Astrocyte of the cerebellum (primary cell): Measurements from ENCODE around the gene ALG12.

ENCODE experiments used
- DNase-seq: peaks from one replicate; pipeline ENCODE4 v3.0.0-alpha.2; 2011; ENCODE audit warnings: low read depth
- H3K4me3 ChIP-seq: 2 replicates; pipeline ENCODE4 v1.5.1; 2011; ENCODE audit warnings: mild to moderate bottlenecking, low read depth, low read length, moderate library complexity
- in situ Hi-C: cut with HindIII; loops from 2 replicates; pipeline ENCODE4 v1.10.0; 2017; ENCODE audit warnings: low sequenced_read_pairs
- TF ChIP-seq, protein P1 (sequence below): IDR thresholded peaks from 2 replicates; pipeline ENCODE4 v1.5.1; 2012; ENCODE audit warnings: low read length, low read depth, moderate library complexity, mild to moderate bottlenecking; ENCODE audit errors: missing control alignments

The ALG12 gene

DNA sequence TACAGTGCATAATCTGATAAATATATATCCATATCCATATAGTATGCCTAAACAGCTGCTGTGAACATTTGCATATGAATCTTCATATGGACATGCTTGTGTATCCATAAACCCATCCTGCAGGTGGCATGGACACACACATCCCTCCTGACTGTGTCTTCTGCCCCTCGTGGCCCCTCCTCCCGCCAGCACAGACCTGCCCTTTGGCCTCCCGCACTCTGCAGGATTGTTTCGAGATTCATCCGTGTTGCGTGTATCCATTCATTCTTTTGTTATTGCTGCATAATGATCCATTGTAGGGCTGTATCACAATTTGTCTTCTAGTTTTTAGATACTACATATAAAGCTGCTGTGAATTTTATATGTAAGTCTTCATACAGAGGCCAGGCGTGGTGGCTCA, 40.6 kb downstream of the ALG12 start:
- TF ChIP-seq, protein P1, sequence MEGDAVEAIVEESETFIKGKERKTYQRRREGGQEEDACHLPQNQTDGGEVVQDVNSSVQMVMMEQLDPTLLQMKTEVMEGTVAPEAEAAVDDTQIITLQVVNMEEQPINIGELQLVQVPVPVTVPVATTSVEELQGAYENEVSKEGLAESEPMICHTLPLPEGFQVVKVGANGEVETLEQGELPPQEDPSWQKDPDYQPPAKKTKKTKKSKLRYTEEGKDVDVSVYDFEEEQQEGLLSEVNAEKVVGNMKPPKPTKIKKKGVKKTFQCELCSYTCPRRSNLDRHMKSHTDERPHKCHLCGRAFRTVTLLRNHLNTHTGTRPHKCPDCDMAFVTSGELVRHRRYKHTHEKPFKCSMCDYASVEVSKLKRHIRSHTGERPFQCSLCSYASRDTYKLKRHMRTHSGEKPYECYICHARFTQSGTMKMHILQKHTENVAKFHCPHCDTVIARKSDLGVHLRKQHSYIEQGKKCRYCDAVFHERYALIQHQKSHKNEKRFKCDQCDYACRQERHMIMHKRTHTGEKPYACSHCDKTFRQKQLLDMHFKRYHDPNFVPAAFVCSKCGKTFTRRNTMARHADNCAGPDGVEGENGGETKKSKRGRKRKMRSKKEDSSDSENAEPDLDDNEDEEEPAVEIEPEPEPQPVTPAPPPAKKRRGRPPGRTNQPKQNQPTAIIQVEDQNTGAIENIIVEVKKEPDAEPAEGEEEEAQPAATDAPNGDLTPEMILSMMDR: no peak
- in situ Hi-C loops: no loop called here
- no peak overlapping the region for H3K4me3 ChIP-seq
- no peak for DNase-seq

DNA sequence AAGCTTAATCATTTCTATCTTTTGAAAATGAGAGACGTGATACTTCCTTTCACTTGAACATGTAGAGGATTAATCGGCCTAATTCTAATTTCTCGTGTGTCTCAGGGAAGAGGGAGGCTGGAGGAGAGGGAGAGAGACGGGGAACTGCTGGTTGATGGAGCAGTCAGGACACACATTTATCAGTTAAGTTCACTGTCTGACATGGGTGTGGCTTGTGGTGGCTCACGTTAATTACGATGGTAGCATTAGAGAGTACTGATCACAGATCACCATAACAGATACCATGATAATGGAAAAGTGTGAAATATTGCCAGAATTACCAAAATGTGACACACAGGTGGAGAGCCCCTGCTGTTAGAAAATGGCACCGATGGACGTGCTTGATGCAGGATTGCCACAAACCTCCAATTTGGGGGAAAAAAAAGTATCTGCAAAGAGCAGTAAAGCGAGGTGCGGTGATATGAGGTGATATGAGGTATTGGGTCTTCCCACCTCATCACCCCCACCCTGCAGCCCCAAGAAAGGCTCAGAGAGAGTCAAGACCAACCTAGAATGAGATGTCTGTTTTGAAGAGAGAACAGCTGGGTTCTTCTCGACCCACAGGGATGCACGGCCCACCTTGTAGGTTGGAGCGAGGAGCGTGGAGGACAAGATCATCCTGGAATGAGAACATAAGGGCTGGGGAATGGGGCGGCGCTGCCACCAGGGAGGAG, 44.9 kb downstream of the ALG12 start:
- no peak overlapping the region for H3K4me3 ChIP-seq
- TF ChIP-seq, protein P1: no peak
- in situ Hi-C loops: loop anchor here (5.0 kb wide), 1 partner anchor 44 kb away; the partner anchor contains the start of genes ALG12 and CRELD2
- DNase-seq: no peak

DNA sequence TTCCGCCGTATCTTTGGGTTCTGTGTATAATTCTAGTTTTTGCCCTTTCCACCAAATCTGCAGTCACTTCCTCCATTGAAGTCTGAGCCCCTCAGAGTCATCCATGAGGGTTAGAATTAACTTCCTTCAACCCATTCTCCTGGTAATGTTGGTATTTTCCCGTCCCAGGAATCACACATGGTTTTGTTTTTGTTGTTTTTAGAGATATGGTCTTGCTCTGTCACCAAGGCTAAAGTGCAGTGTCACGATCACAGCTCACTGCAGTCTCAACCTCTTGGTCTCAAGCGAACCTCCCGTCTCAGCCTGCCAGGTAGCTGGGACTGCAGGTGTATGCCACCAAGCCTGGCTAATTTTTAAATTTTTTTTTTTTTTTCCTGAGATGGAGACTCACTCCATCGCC, 45.9 kb downstream of the ALG12 start:
- TF ChIP-seq, protein P1: no peak
- DNase-seq: no peak
- no peak overlapping the region for H3K4me3 ChIP-seq
- in situ Hi-C loops: loop anchor here (5.0 kb wide), 1 partner anchor 45 kb away; the partner anchor contains the start of genes ALG12 and CRELD2

DNA sequence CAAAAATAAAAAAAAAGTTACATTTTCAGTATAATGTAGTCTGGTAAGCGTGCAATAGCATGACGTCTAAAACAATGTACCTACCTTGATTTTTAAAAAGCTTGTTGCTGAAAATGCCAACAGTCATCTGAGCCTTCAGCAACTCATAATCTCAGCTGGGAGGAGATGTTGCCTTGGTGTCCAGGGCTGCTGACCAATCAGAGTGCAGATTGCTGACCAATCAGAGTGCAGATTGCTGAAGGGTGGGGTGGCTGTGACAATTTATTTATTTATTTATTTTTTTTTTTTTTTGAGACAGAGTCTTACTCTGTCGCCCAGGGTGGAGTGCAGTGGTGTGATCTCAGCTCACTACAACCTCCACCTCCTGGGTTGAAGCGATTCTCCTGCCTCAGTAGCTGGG, 46.8 kb downstream of the ALG12 start:
- DNase-seq: no peak
- in situ Hi-C loops: loop anchor here (5.0 kb wide), 1 partner anchor 46 kb away; the partner anchor contains the start of genes ALG12 and CRELD2
- TF ChIP-seq, protein P1: no peak
- H3K4me3 ChIP-seq: no peak overlapping the region

DNA sequence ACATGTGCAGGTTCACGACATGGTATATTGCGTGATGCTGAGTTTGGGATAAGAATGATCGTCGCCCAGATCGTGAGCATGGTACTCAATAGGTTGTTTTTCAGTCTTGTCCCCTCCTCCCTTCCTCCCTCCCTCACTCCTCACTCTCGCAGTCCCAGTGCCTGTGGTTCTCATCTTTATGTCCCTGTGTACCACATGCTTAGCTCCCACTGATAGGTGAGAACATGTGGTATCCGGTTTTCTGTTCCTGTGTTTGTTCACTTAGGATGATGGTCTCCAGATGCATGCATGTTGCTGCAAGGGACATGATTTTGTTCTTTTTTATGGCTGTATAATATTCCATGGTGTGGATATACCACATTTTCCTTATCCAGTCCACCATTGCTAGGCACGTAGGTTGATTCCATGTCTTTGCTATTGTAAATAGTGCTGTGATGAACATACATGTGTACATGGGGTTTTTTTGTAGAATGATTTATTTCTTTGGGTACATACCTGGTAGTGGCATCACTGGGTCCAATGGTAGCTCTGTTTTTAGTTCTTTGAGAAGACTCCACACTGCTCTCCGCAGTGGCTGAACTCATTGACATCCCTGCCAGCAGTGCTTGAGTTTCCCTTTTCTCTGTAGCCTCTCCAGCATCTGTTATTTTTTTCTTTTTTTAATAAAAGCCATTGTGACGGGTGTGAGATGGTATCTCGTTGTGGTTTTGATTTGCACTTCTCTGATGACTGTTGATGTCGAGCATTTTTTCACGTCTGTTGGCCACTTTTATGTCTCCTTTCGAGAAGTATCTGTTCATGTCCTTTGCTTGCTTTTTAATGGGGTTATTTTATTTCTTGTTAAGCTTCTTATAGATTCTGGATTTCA, 48.2 kb downstream of the ALG12 start:
- DNase-seq: no peak
- in situ Hi-C loops: loop anchor here (5.0 kb wide), 1 partner anchor 47 kb away; the partner anchor contains the start of genes ALG12 and CRELD2
- TF ChIP-seq, protein P1: no peak
- no peak overlapping the region for H3K4me3 ChIP-seq

DNA sequence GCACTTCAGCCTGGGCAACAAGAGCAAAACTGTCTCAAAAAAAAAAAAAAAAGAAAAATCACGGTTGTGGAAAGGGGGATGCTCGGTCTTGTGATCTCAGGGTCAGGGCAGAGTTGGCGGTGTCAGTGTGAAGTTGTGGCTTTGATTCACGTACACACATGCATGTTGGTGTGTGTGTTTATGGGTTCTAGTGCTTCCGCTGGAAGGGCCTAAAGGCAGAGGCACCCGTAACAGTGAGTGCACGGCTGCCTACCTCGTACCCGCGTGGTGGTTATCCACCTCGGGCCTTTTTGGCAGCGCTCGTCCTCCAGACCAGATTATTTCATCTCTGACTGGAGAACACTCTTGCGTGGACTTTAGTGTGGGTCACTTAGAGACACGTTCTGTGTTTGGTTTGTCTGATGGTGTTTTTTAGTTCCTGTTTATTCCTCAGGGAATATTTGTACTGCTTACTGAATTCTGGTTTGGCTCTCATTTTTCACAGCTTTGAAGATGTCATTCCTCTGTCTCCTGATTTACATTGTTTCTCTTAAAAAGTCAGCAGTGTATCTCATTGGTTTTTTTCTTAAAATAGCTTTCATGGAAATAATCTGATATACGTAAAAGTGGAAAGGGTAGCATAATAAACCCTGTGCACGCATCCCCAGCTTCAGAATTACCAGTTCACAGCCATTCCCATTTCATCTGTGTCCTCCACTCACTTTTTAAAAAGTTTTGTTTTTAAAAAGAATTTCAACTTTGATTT, 49.0 kb downstream of the ALG12 start:
- in situ Hi-C loops: no loop called here
- H3K4me3 ChIP-seq: no peak overlapping the region
- TF ChIP-seq, protein P1: no peak
- no peak for DNase-seq
